IMR-90 (cell line): ENCODE results near the gene L3MBTL2. TPM values are rescaled to one million over a fixed set of nuclear protein-coding genes. Genes with fewer than 3 reads are reported as not detected.

Experiments
- ATAC-seq: fragments of 200-7000 bp; cut with Tn5 transposase; 2 replicates; pipeline ENCODE4 v1.9.1; 2020; ENCODE audit warnings: low read depth, mild to moderate bottlenecking, moderate library complexity
- BruUV-seq: library from RNA; stranded (reverse); fragments of 400-500 nt; replicated peaks from 2 replicates; lab custom pipeline; 2021; lab: Mats Ljungman, UMichigan
- CTCF ChIA-PET: fragments of 300-600 bp; formaldehyde crosslinking; extraction: SDS; loops from one replicate; lab custom pipeline; 2021; ENCODE audit warnings: antibody characterized with exemption; lab: Yijun Ruan, JAX
- POLR2A ChIA-PET: fragments of 300-600 bp; sonication (Branson Sonifier 250); formaldehyde crosslinking; loops from one replicate; lab custom pipeline; 2022; ENCODE audit warnings: antibody characterized with exemption; ENCODE audit not compliant: unreplicated experiment; lab: Charles Lee
- DNase-seq: peaks from one replicate; pipeline ENCODE4 v3.0.0; 2013
- H2AFZ ChIP-seq: replicated peaks from 2 replicates; pipeline ENCODE3; 2013; ENCODE audit warnings: low read length, mild to moderate bottlenecking; ENCODE audit not compliant: poor library complexity
- H2AK5ac ChIP-seq: 2 replicates; pipeline ENCODE4 v1.6.1; 2013; ENCODE audit warnings: low read depth, low read length, inconsistent platforms
- H2AK9ac ChIP-seq: replicated peaks from 2 replicates; pipeline ENCODE3; 2013; ENCODE audit warnings: mild to moderate bottlenecking, low read depth, low read length, moderate library complexity; ENCODE audit not compliant: poor library complexity
- H2BK120ac ChIP-seq: 2 replicates; pipeline ENCODE4 v1.6.1; 2013; ENCODE audit warnings: low read depth, low read length, inconsistent platforms
- H2BK15ac ChIP-seq: 3 replicates; pipeline ENCODE4 v1.6.1; 2013; ENCODE audit warnings: low read depth, low read length, inconsistent platforms
- H2BK20ac ChIP-seq: 2 replicates; pipeline ENCODE4 v1.6.1; 2013; ENCODE audit warnings: low read depth, mild to moderate bottlenecking, inconsistent platforms, low read length, moderate library complexity
- H2BK5ac ChIP-seq: 2 replicates; pipeline ENCODE4 v1.6.1; 2013; ENCODE audit warnings: mild to moderate bottlenecking, low read depth, low read length, inconsistent platforms; ENCODE audit not compliant: poor library complexity, severe bottlenecking
- H3K14ac ChIP-seq: replicated peaks from 2 replicates; pipeline ENCODE4 v1.6.1; 2013; ENCODE audit warnings: low read depth, low read length, inconsistent platforms
- H3K18ac ChIP-seq: 2 replicates; pipeline ENCODE4 v1.6.1; 2013; ENCODE audit warnings: low read depth, low read length, control low read depth
- H3K23ac ChIP-seq: 2 replicates; pipeline ENCODE4 v1.6.1; 2013; ENCODE audit warnings: low read depth, low read length, inconsistent platforms
- H3K27ac ChIP-seq: 2 replicates; pipeline ENCODE4 v1.5.1; 2013; ENCODE audit warnings: mild to moderate bottlenecking, control low read depth, low read length; ENCODE audit not compliant: insufficient read depth
- H3K27me3 ChIP-seq: 2 replicates; pipeline ENCODE4 v1.6.1; 2013; ENCODE audit warnings: low read length; ENCODE audit not compliant: control insufficient read depth, insufficient read depth
- H3K36me3 ChIP-seq: 2 replicates; pipeline ENCODE4 v1.6.1; 2013; ENCODE audit warnings: low read length, mixed read lengths; ENCODE audit not compliant: control insufficient read depth, insufficient read depth
- H3K4ac ChIP-seq: 2 replicates; pipeline ENCODE4 v1.6.1; 2013; ENCODE audit warnings: low read depth, low read length, inconsistent platforms
- H3K4me1 ChIP-seq: 2 replicates; pipeline ENCODE4 v1.6.1; 2013; ENCODE audit warnings: low read length, mixed read lengths; ENCODE audit not compliant: control insufficient read depth, insufficient read depth
- H3K4me2 ChIP-seq: 2 replicates; pipeline ENCODE4 v1.6.1; 2013; ENCODE audit warnings: low read depth, mild to moderate bottlenecking, control low read depth, low read length, moderate library complexity
- H3K4me3 ChIP-seq: 2 replicates; pipeline ENCODE4 v1.5.1; 2013; ENCODE audit warnings: low read depth, mild to moderate bottlenecking, control low read depth, low read length, moderate library complexity; ENCODE audit not compliant: insufficient read depth
- H3K56ac ChIP-seq: 2 replicates; pipeline ENCODE4 v1.6.1; 2013; ENCODE audit warnings: low read length, inconsistent platforms; ENCODE audit not compliant: insufficient read depth; ENCODE audit errors: extremely low read depth
- H3K79me1 ChIP-seq, 2 experiments: 2 replicates each; pipeline ENCODE4 v1.6.1; 2013; ENCODE audit warnings: low read length in 2 of 2, inconsistent platforms in 1 of 2, low read depth in 1 of 2
- H3K9ac ChIP-seq: 2 replicates; pipeline ENCODE4 v1.6.1; 2013; ENCODE audit warnings: low read depth, low read length, control low read depth
- H3K9me1 ChIP-seq: 2 replicates; pipeline ENCODE4 v1.6.1; 2013; ENCODE audit warnings: low read length, inconsistent platforms; ENCODE audit not compliant: insufficient read depth
- H3K9me3 ChIP-seq: 2 replicates; pipeline ENCODE4 v1.6.1; 2013; ENCODE audit warnings: low read length; ENCODE audit not compliant: control insufficient read depth, insufficient read depth
- H4K20me1 ChIP-seq: 2 replicates; pipeline ENCODE4 v1.6.1; 2013; ENCODE audit warnings: low read length, inconsistent platforms; ENCODE audit not compliant: insufficient read depth
- H4K5ac ChIP-seq: 2 replicates; pipeline ENCODE4 v1.6.1; 2013; ENCODE audit warnings: mild to moderate bottlenecking, low read depth, low read length, control low read depth
- H4K8ac ChIP-seq, 2 experiments: 2 replicates each; pipeline ENCODE4 v1.6.1; 2013; ENCODE audit warnings: low read depth in 2 of 2, low read length in 2 of 2, control low read depth in 1 of 2, inconsistent platforms in 1 of 2
- H4K91ac ChIP-seq: 2 replicates; pipeline ENCODE4 v1.6.1; 2013; ENCODE audit warnings: low read depth, low read length, inconsistent platforms; ENCODE audit not compliant: insufficient read depth
- BHLHE40 ChIP-seq: fragments of 150-350 bp; IDR thresholded peaks from 2 replicates; pipeline ENCODE4 v1.6.1; 2016; ENCODE audit warnings: mild to moderate bottlenecking, low read depth, low read length
- CEBPB ChIP-seq: IDR thresholded peaks from 2 replicates; pipeline ENCODE4 v1.6.1; 2012; ENCODE audit warnings: low read depth, low read length, improper control_type of control experiment
- CHD1 ChIP-seq: IDR thresholded peaks from 2 replicates; pipeline ENCODE4 v1.6.1; 2012; ENCODE audit warnings: low read depth, low read length, improper control_type of control experiment
- ELK1 ChIP-seq: fragments of 150-350 bp; IDR thresholded peaks from 2 replicates; pipeline ENCODE4 v1.6.1; 2016; ENCODE audit warnings: low read depth, mild to moderate bottlenecking, low read length, moderate library complexity, borderline replicate concordance
- MAZ ChIP-seq: IDR thresholded peaks from 2 replicates; pipeline ENCODE4 v1.6.1; 2012; ENCODE audit warnings: low read depth, mild to moderate bottlenecking, low read length, improper control_type of control experiment, moderate library complexity, borderline replicate concordance
- MXI1 ChIP-seq: IDR thresholded peaks from 2 replicates; pipeline ENCODE4 v1.6.1; 2012; ENCODE audit warnings: low read depth, mild to moderate bottlenecking, low read length, moderate library complexity, borderline replicate concordance
- NFE2L2 ChIP-seq: fragments of 150-350 bp; IDR thresholded peaks from 2 replicates; pipeline ENCODE4 v1.6.1; 2016; ENCODE audit warnings: low read depth, mild to moderate bottlenecking, low read length
- RAD21 ChIP-seq: IDR thresholded peaks from 2 replicates; pipeline ENCODE4 v1.6.1; 2012; ENCODE audit warnings: low read length, improper control_type of control experiment
- RFX5 ChIP-seq: IDR thresholded peaks from 2 replicates; pipeline ENCODE4 v1.8.0; 2012; ENCODE audit warnings: low read depth, mild to moderate bottlenecking, low read length, moderate library complexity
- SMC3 ChIP-seq: fragments of 150-350 bp; IDR thresholded peaks from 2 replicates; pipeline ENCODE4 v1.6.1; 2016; ENCODE audit warnings: low read depth, mild to moderate bottlenecking, antibody characterized with exemption, low read length, moderate library complexity
- USF2 ChIP-seq: fragments of 150-350 bp; IDR thresholded peaks from 2 replicates; pipeline ENCODE4 v1.6.1; 2017; ENCODE audit warnings: mild to moderate bottlenecking, antibody characterized with exemption, low read length, low read depth
- WGBS, 2 experiments: methylation state at CpG; one replicate each; pipeline versions ENCODE4 v1.1.5 to v1.1.7; 2013; ENCODE audit warnings: missing lambda C conversion rate in 2 of 2; ENCODE audit not compliant: insufficient read length in 1 of 2; ENCODE audit errors: extremely low coverage in 2 of 2; 5-methylcytosine and 5-hydroxymethylcytosine counted together
- dilution Hi-C: fragments of 300-500 bp; cut with HindIII; formaldehyde crosslinking; loops from one replicate; pipeline ENCODE4 v1.14.3; 2018; ENCODE audit warnings: low sequenced_read_pairs; ENCODE audit not compliant: unreplicated experiment
- in situ Hi-C: fragments of 300-500 bp; cut with MboI; formaldehyde crosslinking; loops from 3 replicates; pipeline ENCODE4 v1.14.3; 2019; ENCODE audit warnings: low sequenced_read_pairs, inconsistent platforms, mixed read lengths
- intact Hi-C: fragments of 100-400 bp; cut with micrococcal nuclease; formaldehyde crosslinking; loops from 2 replicates; pipeline ENCODE4 v1.10.0; 2022
- polyA plus RNA-seq, 3 experiments: library from polyadenylated mRNA; depleted of rRNA; stranded (reverse); fragments of >200 nt; gene quantifications; 2 replicates each; pipeline ENCODE4 v1.2.3, GENCODE V29; 2012; ENCODE audit warnings: low replicate concordance in 1 of 3
- total RNA-seq: library from RNA; depleted of rRNA; stranded (reverse); fragments of >200 nt; gene quantifications from 2 replicates; pipeline ENCODE4 v1.2.3, GENCODE V29; 2012

L3MBTL2 gene
- total and polyA plus RNA-seq, 2 of the 4 experiments (the other 2 are of a cell fraction), result 20.6 to 25.1 TPM

GRCh38 chr22:41273128-41273527 is 68.0 kb downstream of the L3MBTL2 start:
- peaks cover 17% of the 10 kb centered on the region for H4K20me1 ChIP-seq
- peaks cover 12% of the 10 kb centered on the region for H3K9me1 ChIP-seq
- peaks cover 44 to 67% of the 10 kb centered on the region in 2 experiments for H3K79me1 ChIP-seq
- H3K56ac ChIP-seq, result no peak overlapping the region
- H2BK15ac ChIP-seq, result no peak overlapping the region
- 98% methylated on average over 6 of the region's 7 CpGs; no CpG with 5 or more reads in 1 of the 2 experiments for WGBS, 2 experiments
- H3K4me2 ChIP-seq, result no peak overlapping the region
- no peak overlapping the region for H3K14ac ChIP-seq
- CTCF ChIA-PET, result no interaction called here
- no peak overlapping the region for H3K18ac ChIP-seq
- 0 out of 2 replicates have a peak overlapping the region, but pooled peaks have one; percentile 36 for H2BK20ac ChIP-seq
- H3K27ac ChIP-seq, result no peak overlapping the region
- POLR2A ChIA-PET, result no interaction called here
- in situ Hi-C loops, result no loop called here
- peak overlapping the region; percentile 82 for H2AK9ac ChIP-seq
- TF ChIP-seq ELK1, result no peak
- no peak for TF ChIP-seq MXI1
- TF ChIP-seq USF2, result no peak
- no peak for TF ChIP-seq RFX5
- TF ChIP-seq CHD1, result no peak
- no peak for TF ChIP-seq MAZ
- TF ChIP-seq BHLHE40, result no peak
- TF ChIP-seq NFE2L2, result no peak
- TF ChIP-seq SMC3, result no peak
- no peak for TF ChIP-seq RAD21
- no peak for TF ChIP-seq CEBPB
- no peak overlapping the region for H2BK120ac ChIP-seq
- intact Hi-C loops, result no loop called here
- no peaks in the 10 kb centered on the region for H3K9me3 ChIP-seq
- ATAC-seq (no peak), DNase-seq (no peak)
- no peak overlapping the region for H2AFZ ChIP-seq
- H4K5ac ChIP-seq, result no peak overlapping the region
- H2AK5ac ChIP-seq, result no peak overlapping the region
- no peaks in the 10 kb centered on the region for H3K4me1 ChIP-seq
- dilution Hi-C loops, result no loop called here
- no peak overlapping the region for H2BK5ac ChIP-seq
- BruUV-seq, result no TSS peak
- no peak overlapping the region for H3K9ac ChIP-seq
- no peak overlapping the region for H3K23ac ChIP-seq
- H4K91ac ChIP-seq, result no peak overlapping the region
- no peak overlapping the region for H4K8ac ChIP-seq
- no peak overlapping the region for H3K4ac ChIP-seq
- H3K4me3 ChIP-seq, result no peak overlapping the region
- no peaks in the 10 kb centered on the region for H3K27me3 ChIP-seq
- peaks cover 67% of the 10 kb centered on the region for H3K36me3 ChIP-seq
